DOHH2 (cell line): ENCODE measurements around the gene RAB20.

Source experiments
- EZH2phosphoT487 ChIP-seq: fragments of 200-600 bp; sonication (generic); IDR thresholded peaks from 2 replicates; pipeline ENCODE4 v1.6.1; 2017; ENCODE audit warnings: borderline replicate concordance, mild to moderate bottlenecking, antibody characterized with exemption, low read length, moderate library complexity, mixed read lengths
- TF ChIP-seq, protein P1 (sequence below): fragments of 200-600 bp; sonication (generic); IDR thresholded peaks from one replicate; pipeline ENCODE4 v1.5.1; 2014; ENCODE audit warnings: antibody characterized with exemption, mild to moderate bottlenecking, low read depth, low read length; ENCODE audit not compliant: poor library complexity, severe bottlenecking

- TF ChIP-seq, protein P1, sequence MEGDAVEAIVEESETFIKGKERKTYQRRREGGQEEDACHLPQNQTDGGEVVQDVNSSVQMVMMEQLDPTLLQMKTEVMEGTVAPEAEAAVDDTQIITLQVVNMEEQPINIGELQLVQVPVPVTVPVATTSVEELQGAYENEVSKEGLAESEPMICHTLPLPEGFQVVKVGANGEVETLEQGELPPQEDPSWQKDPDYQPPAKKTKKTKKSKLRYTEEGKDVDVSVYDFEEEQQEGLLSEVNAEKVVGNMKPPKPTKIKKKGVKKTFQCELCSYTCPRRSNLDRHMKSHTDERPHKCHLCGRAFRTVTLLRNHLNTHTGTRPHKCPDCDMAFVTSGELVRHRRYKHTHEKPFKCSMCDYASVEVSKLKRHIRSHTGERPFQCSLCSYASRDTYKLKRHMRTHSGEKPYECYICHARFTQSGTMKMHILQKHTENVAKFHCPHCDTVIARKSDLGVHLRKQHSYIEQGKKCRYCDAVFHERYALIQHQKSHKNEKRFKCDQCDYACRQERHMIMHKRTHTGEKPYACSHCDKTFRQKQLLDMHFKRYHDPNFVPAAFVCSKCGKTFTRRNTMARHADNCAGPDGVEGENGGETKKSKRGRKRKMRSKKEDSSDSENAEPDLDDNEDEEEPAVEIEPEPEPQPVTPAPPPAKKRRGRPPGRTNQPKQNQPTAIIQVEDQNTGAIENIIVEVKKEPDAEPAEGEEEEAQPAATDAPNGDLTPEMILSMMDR: no peak
- TF ChIP-seq EZH2phosphoT487: no peak
These were observed 20.1 kb upstream of the RAB20 start for GRCh38 chr13:110581506-110582185.
